NCI-H1436 (cell line): Measurements from ENCODE around the gene MCC.
"Not testable (repeated sequence)": the region's sequence is repeated elsewhere in the genome, so short reads cannot be mapped to it uniquely, and the experiment has no call there.

Experiments
- DNase-seq: peaks from one replicate; lab custom pipeline; 2025; lab: John Stamatoyannopoulos, UW

The MCC gene

DNA sequence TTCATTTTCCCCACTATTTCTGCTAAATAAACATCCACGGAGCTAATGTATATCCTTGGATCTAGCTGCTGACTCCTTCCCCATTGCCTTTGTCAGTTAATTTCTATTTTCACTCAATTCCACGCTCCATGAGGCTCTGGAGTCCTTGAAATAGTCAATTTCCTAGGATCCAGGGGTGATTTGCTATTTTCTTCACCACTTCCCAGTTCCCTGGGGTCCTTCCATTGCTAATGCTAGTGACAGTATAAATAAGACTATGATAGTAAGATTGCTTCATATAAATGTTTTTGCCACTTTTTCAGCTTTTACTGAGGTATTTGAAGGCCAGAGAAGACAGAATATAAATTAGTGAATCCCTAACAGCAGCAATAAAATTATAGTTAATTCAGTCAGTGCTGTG, 66.6 kb downstream of the MCC start:
- no peak for DNase-seq

GRCh38 chr5:113405530-113405929, 82.7 kb downstream of the MCC start:
- no peak for DNase-seq

DNA sequence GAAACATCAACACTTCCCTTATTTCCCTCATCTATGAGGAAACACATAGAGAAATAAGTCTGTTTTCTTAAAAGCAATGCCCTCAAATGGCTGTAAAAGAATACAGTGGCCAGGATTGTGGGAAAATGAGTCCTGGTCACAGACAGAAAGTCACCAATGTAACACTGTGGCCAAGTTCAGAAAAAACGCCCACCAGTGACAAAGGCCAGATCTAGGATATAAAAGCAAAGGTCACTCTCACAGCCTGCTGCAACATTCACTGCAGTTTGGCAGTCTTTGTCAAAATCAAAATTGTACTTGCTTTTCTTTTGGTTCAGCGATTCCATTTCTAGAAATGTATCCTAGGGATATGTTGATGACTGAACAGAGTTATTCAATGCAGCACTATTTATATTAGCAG, 84.0 kb downstream of the MCC start:
- DNase-seq: no peak

DNA sequence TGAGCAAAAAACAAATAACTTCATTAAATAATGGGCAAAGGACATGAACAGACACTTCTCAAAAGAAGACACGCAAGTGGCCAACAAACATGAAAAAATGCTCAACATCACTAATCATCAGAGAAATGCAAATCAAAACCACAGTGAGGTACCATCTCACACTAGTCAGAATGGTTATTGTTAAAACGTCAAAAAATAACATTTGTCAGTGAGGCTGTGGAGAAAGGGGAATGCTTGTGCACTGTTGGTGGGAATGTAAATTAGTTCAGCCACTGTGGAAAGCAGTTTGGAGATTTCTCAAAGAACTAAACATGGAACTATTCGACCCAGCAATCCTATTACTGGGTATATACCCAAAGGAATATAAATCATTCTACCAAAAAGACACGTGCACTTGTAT, 90.3 kb downstream of the MCC start:
- not testable (repeated sequence) for DNase-seq

- no peak for DNase-seq
Measured at GRCh38 chr5:113397046-113397445, 91.2 kb downstream of the MCC start.

DNA sequence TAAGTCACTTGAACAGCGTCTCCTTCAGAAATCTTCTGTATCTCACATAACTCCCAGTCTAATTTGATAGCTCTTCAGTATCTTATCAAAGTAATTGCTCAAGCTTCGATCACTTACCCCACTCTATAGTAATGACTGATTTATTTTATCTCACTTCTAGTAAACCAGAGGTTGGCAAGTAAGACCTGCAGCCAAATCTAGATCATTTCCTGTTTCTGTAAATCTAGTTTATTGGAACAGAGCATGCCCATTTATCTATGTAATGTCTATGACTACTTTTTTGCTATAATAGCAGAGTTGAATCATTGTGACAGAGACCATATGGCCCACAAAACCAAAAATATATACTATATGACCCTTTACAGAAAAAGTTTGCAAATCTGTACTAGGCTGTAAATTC, 93.6 kb downstream of the MCC start:
- no peak for DNase-seq

DNA sequence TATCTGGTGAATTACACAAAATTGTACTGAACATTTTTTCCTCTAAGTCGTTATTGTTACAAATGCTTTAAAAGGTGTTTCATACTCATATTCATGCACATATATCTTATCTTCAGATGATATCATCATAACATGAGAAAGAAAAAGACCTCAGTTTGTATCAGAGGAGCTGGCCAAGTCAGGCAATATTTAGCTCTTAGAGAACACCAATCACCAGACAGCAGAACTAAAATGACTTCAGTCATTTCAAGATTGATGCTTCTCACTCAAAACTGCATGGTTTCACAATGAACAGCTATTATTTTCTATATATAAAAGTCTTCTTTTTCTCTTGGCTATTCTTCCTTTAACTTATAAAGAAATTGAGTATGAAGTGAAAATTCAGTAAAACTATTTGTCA, 98.0 kb downstream of the MCC start:
- no peak for DNase-seq

GRCh38 chr5:113389116-113389515, 99.1 kb downstream of the MCC start:
- DNase-seq: no peak

DNA sequence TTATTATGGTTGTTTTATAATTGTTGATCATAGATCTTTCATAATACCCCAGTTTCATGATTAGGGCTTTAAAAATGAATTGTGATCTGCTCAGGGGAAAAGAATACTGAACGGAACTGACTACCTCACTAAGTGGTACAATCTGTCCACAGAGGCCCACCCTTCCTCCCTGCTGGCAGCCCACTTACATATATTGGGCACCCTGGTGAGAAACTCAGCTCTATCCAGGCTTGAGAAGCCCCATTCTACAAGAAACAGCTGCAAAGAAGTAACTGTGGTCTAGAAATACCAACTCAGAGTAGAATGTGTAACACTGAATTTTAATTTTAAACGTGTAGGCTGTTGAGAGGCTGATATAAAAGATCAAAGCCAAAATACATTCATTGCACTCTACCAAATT, 100.4 kb downstream of the MCC start:
- DNase-seq: no peak

DNA sequence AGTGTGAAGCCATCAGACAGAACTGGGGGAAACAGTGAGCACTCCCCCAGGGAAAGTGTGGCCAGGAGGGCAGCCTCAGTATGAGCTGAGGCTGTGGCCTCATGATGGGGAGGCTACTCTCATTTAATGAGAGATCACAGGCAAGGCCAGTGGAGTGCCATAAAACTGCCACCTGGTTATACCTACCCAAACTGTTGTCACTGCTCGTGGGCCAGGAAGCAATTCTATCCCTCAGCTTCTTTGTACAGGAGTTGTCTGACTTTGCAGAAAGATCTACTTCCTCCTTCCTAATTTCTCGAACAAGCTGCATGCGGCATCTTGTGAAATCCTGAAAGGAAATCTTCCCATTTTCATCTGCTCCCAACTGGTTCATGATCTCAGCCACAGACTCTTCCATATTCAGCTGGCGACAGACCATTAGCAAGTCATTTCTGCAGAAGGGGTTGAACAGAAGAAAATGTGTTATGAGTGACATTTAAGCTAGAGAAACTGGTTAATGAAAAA, 103.4 kb downstream of the MCC start:
- no peak for DNase-seq

- no peak for DNase-seq
Measured at GRCh38 chr5:113382731-113383130, 105.5 kb downstream of the MCC start.

GRCh38 chr5:113381791-113382190, 106.5 kb downstream of the MCC start:
- no peak for DNase-seq

- no peak for DNase-seq
Measured at GRCh38 chr5:113380807-113381326, 107.4 kb downstream of the MCC start.

DNA sequence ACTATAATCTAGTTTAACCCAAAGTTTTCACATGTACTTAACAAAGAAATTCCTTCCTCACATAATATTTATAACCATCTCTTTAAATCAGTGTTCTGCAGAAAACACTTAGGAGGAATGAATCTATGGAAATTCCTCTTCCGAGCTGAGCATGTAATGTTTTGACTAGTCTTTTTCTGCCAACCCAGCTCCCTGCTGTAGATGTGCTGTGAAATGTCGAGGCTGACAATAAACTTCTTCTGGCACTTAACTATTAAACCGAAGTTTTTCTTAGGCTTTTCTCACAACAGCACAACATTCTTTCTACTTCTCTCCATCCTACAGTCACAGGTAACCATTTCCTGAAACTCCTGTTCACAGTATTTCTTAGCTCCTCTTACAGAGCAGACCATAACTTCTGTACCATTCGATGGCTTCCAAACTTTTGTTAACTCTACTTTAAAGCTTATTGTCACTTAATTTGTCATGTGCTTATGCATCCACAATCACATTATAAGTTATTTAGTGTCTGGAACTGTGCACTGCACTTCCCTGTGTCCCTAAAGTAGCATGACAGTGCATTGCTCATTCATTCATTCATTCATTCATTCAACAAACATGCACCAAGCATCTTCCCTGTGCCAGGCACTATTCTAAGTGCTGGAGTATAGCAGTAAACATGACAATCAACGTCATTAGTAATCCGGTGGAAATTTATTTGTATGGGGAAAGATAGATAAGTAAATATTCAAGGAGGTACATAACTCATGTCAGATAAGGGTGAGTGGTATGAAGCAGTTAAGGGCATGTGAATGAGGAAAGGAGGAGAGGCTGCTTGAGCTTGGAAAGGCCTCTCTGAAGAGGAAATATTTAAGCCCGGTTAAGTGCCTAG, 108.1 kb downstream of the MCC start:
- DNase-seq: no peak

- DNase-seq: peak; percentile 12
Measured at GRCh38 chr5:113378959-113379541, 109.2 kb downstream of the MCC start.

DNA sequence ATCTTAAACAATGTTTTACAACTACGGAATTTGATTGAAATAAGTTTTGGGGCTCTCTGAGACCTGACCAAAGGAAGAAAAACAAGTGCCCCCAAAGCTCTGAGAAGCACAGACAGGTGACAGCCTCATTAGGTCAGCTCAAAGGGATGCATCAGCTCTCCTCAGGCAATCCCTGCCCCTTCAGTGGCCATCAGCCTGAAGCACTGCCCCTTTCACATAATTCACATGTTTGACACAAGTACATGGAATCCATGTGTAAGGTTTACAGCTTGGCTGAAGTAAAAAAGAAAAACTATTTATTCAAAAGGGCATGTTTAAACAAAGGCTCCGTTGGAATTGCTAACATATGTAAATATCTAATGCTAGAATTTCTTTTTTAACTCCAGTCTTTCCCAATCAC, 109.7 kb downstream of the MCC start:
- DNase-seq: no peak

- no peak for DNase-seq
Measured at GRCh38 chr5:113378081-113378480, 110.2 kb downstream of the MCC start.

DNA sequence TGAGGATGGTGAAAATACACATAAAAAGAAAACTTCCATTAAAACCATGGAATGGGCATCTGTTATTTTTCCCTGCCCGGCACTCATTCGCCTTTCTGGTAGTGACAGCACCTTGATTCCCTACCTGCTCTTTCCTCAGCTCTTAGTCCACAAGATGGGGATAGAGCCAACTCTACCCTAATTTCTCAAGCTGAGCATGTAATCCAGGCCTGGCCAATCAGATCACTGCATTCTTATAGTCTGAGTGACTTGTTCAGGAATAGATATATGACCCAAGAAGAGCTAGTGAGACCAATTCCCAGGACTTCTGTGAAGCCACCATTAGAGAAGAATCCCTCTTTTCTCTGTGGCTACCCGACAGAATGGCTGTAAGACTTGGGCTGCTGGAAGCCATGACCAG, 111.6 kb downstream of the MCC start:
- no peak for DNase-seq

DNA sequence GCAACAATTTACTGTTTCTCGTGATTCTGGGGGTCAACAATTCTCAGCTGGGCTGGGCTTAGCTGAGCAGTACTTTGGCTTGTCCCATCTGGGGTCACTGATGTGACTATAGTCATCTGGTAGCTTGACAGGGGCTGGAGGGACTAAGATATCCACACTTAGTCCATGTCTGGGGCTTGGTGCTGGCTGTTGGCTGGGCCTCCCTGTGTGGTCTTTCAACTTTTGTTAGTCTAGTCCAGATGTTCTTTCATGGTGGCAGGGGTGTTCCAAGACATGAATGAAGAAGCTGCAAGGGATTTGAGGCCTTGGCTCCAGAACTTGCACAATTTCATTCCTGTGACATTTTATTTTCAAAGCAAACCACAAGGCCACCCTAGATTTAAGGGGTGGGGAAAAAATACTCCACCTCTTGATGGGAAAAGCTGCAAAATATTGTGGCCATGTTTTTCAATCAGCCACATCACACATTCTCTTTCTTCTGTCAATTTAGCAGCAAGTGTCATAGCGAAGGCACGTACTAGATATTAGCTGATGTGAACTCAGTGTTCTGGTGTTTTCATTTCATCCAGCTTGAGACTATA, 112.7 kb downstream of the MCC start:
- no peak for DNase-seq

DNA sequence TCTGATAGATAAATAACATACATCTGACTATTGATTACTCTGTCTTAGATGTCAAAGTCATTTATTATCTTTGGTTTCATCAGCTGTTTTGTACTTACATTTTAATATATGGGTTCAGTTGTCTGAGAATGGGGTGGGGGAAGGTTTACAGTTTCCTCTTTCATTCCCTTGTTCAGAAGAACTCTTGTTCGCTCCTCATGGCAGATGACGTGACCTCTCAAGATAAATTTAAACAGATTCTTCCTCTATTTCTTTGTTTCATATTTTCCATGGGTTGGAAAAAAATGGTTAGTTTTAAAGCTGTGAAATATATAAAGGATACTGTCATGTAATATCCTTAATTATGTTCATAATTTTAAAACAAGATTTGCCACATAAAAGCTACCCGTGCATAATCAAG, 114.8 kb downstream of the MCC start:
- DNase-seq: no peak

- no peak for DNase-seq
Measured at GRCh38 chr5:113371721-113372196, 116.5 kb downstream of the MCC start.

GRCh38 chr5:113367586-113367985, 120.7 kb downstream of the MCC start:
- DNase-seq: no peak

GRCh38 chr5:113364466-113364865, 123.8 kb downstream of the MCC start:
- no peak for DNase-seq
